Left ventricle myocardium superior (tissue), 1 donor: ENCODE data around the gene FGF21. TPM values are rescaled to one million over a fixed set of nuclear protein-coding genes. Genes with fewer than 3 reads are reported as not detected.
A peak's percentile ranks its signal among the peaks of the same experiment; 100 is the strongest.

Experiments used
- ATAC-seq: fragments of 200-7000 bp; cut with Tn5 transposase; one replicate; pipeline ENCODE4 v1.9.1; 2020; ENCODE audit warnings: mild to moderate bottlenecking, moderate library complexity
- DNase-seq: peaks from one replicate; pipeline ENCODE4 v3.0.0-alpha.2; 2020
- intact Hi-C: fragments of 100-400 bp; cut with micrococcal nuclease; formaldehyde crosslinking; loops from one replicate; pipeline ENCODE4 v1.11.0; 2022
- total RNA-seq: library from RNA; stranded (reverse); fragmentation: NEBNext Ultra II Directional; extraction: Animal tissue kit (Norgen Biotek cat#: 25700); gene quantifications from one replicate; pipeline ENCODE4 v1.2.1, GENCODE V29; 2021
- donor health status: DM: no; HTN: yes; CAD: no; lungs with severe emphysema.

FGF21 gene
- total RNA-seq, 1 donor from 2014 or later, result not detected

GRCh38 chr19:48724796-48725753, 30.2 kb upstream of the FGF21 start:
- ATAC-seq, result peak; percentile 26
- no peak for DNase-seq
- intact Hi-C loops, result no loop called here

GRCh38 chr19:48726556-48726955, 28.8 kb upstream of the FGF21 start:
- intact Hi-C loops, result no loop called here
- no peak for DNase-seq
- ATAC-seq, result no peak

GRCh38 chr19:48728911-48729664, 26.2 kb upstream of the FGF21 start:
- DNase-seq (no peak), ATAC-seq (peak; percentile 10)
- intact Hi-C loops, result no loop called here

DNA sequence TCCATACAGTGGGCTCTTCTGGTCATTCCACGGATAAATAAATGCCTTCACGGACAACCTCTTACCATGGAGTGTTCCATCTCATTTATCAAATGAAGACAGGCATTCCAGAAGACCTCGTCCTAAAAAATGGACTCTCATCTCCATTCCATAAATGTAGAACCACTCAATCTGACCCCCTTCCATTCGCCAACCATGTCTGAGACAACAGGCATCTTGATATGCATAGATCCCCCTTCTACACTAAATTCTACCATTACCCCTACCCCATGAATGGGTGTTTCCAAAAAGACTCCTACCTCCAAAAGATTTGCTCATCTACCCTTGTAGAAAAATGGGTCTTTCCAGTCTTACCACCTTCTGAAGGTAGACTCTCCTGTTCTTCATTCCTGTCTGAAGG, 23.9 kb upstream of the FGF21 start:
- intact Hi-C loops, result no loop called here
- no peak for ATAC-seq
- no peak for DNase-seq

GRCh38 chr19:48734625-48735024, 20.7 kb upstream of the FGF21 start:
- DNase-seq, result no peak
- intact Hi-C loops, result no loop called here
- ATAC-seq, result no peak

GRCh38 chr19:48735031-48735615, 20.2 kb upstream of the FGF21 start:
- intact Hi-C loops, result no loop called here
- ATAC-seq (no peak), DNase-seq (no peak)

- DNase-seq (peak; percentile 38), ATAC-seq (no peak)
- intact Hi-C loops, result no loop called here
Measured at GRCh38 chr19:48737360-48737998, 17.8 kb upstream of the FGF21 start.

DNA sequence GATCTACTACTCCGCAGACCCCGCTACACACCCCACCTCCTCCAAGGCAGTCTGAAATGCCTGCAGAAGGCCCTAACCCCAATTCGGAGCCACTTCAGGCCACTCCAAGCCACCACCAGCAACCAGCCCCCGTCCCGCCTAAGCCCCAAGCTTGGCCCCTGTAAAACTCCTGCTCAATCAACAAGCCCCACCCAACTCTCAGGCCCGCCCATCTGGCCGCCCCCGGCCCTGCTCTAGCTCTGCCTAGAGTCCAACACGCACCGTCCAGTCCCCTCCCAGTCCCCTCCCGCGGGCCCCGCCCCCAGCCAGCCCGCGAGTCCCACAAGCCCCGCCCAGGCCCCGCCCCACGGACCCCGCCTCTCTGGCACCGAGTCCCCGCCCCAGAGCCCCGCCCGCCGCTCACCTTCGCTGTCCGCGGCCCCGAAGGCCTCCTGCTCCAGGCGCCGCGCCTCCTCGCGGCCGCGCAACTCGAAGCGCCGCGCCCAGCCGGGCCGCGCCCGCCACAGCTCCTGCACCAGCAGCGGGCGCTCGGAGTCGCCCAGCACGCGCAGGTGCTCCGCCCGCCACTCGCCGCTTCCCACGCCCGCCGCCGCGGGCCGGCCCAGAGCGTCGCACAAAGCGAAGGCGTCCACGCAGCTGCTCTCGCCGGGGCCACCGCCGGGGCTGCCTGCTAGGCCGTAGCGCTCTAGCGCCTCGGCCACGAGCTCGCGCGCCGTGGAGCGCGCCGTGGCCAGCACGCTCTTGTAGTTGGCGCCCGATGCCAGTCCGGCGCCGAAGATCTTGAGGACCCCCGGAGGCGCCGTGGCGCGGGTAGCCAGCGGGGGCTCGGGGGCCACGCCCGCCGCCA, 16.5 kb upstream of the FGF21 start:
- peak; percentile 89 for ATAC-seq
- peak; percentile 96 for DNase-seq
- intact Hi-C loops, result no loop called here

DNA sequence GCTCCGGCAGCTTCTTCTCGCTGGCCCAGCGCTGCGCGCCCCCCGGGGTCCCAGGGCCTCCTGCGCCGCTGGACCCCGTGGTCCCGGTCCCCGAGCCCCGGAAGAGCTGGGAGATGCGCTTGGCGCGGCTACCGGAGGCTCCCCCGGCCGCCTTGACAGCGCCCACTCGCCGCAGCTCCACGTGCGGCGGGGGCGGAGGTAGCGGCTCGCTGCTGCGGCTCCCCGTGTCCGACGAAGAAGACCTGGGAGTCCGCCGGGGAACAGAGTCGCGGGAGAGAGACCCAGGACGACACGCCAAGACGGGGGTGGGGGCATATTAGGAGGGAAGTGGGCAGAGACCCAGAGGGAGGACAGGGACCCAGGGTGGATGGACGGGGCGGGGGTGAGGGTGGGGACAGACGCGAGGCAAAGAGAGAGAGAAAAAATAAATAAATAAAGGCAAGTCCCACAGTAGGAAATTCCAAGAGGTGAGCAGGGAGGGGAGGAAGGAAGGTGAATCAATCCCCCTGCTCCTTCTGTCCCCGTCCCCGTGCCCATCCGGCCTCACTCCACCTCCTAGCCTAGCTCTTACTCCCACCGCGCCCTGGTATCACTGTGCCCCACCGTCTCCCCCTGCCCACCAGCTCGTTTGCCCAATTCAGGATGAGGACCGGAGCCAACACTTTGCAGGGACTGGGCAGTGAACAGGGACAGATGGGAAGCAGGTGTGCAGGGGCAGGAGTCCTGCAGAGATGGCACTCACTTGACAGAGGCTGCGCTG, 15.7 kb upstream of the FGF21 start:
- intact Hi-C loops, result no loop called here
- no peak for ATAC-seq

GRCh38 chr19:48740164-48740972, 15.0 kb upstream of the FGF21 start, which contains the start of gene RASIP1:
TSS of gene RASIP1 (minus strand) at chr19:48740610. CDS start at chr19:48740282, 328 bp downstream.
- peak; percentile 70 for DNase-seq
- ATAC-seq, result peak; percentile 33
- intact Hi-C loops, result no loop called here

More for the DNA sequence above, 15.7 kb upstream of the FGF21 start:
- DNase-seq, result peak; percentile 41

- DNase-seq (peak; percentile 66), ATAC-seq (peak; percentile 14)
- intact Hi-C loops, result no loop called here
Measured at GRCh38 chr19:48741129-48741999, 14.0 kb upstream of the FGF21 start.

DNA sequence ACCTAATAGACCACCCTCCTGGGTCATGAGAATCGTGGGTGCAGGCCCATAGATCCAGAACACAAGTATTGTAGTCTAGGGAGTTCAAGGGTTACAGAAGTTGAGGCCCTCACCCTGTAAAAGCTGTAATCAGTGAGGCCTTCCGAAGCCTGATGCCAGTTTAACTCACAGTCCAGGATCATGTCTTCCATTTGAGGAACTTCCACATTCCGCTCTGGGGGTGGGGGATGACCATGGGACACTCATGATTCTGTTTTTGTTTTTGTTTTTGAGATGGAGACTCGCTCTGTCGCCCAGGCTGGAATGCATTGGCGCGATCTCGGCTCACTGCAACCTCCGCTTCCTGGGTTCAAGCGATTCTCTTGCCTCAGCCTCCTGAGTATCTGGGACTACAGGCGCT, 13.2 kb upstream of the FGF21 start:
- DNase-seq, result no peak
- intact Hi-C loops, result no loop called here
- ATAC-seq, result no peak

GRCh38 chr19:48745208-48745995, 9.9 kb upstream of the FGF21 start:
- intact Hi-C loops, result no loop called here
- peak; percentile 34 for ATAC-seq
- DNase-seq, result peak; percentile 60

- intact Hi-C loops, result no loop called here
- no peak for DNase-seq
- no peak for ATAC-seq
Measured at GRCh38 chr19:48746110-48746509, 9.2 kb upstream of the FGF21 start.
